CD14-positive monocyte (primary cell): ENCODE measurements around the gene KLLN. TPM values are rescaled to one million over a fixed set of nuclear protein-coding genes. Genes with fewer than 3 reads are reported as not detected.

Experiments used
- DNase-seq, 3 donors: peaks; one replicate each; pipeline ENCODE4 v3.0.0-alpha.2; 2011 to 2022
- H2AFZ ChIP-seq: 2 replicates; pipeline ENCODE4 v1.6.0; 2012; ENCODE audit warnings: mild to moderate bottlenecking, low read depth, low read length, inconsistent platforms; ENCODE audit not compliant: insufficient read depth, poor library complexity, severe bottlenecking
- H3K27ac ChIP-seq, 2 donors: 1 replicate in 1 of 2; 2 replicates in 1 of 2; pipeline ENCODE4 v1.5.1; 2012 to 2013; ENCODE audit warnings: low read length in 2 of 2, control low read depth in 1 of 2, inconsistent platforms in 1 of 2, low read depth in 1 of 2, mild to moderate bottlenecking in 1 of 2
- H3K27me3 ChIP-seq, 2 donors: one replicate each; pipeline versions ENCODE4 v1.6.0 to v1.6.1; 2011 to 2013; ENCODE audit warnings: low read length in 2 of 2; ENCODE audit not compliant: control insufficient read depth in 2 of 2, insufficient read depth in 2 of 2
- H3K36me3 ChIP-seq, 2 donors: replicated peaks in 1 of 2; 1 replicate in 1 of 2; 2 replicates in 1 of 2; pipeline versions ENCODE4 v1.5.1 to v1.6.1; 2012 to 2013; ENCODE audit warnings: low read length in 2 of 2, control low read depth in 1 of 2, inconsistent platforms in 1 of 2, mild to moderate bottlenecking in 1 of 2; ENCODE audit not compliant: insufficient read depth in 2 of 2, control insufficient read depth in 1 of 2
- H3K4me1 ChIP-seq, 2 donors: 1 replicate in 1 of 2; 2 replicates in 1 of 2; pipeline versions ENCODE4 v1.5.1 to v1.6.1; 2012 to 2013; ENCODE audit warnings: low read length in 2 of 2, control low read depth in 1 of 2, inconsistent platforms in 1 of 2, mild to moderate bottlenecking in 1 of 2, moderate library complexity in 1 of 2; ENCODE audit not compliant: insufficient read depth in 2 of 2, control insufficient read depth in 1 of 2
- H3K4me2 ChIP-seq: replicated peaks from 2 replicates; pipeline ENCODE3; 2012; ENCODE audit warnings: low read length, moderate library complexity, mild to moderate bottlenecking; ENCODE audit not compliant: poor library complexity, severe bottlenecking; ENCODE audit errors: extremely low read depth
- H3K4me3 ChIP-seq, 3 experiments: fragments of 200-600 bp in 1 of 3; sonication (generic) in 1 of 3; replicated peaks in 1 of 3; 1 replicate in 2 of 3; 2 replicates in 1 of 3; pipeline ENCODE4 v1.5.1; 2011 to 2013; ENCODE audit warnings: low read length in 3 of 3, mild to moderate bottlenecking in 3 of 3, control low read depth in 2 of 3, low read depth in 2 of 3, inconsistent platforms in 1 of 3, moderate library complexity in 1 of 3
- H3K79me2 ChIP-seq: 2 replicates; pipeline ENCODE4 v1.6.0; 2012; ENCODE audit warnings: mild to moderate bottlenecking, control low read depth, inconsistent platforms, low read length, moderate library complexity; ENCODE audit not compliant: insufficient read depth
- H3K9ac ChIP-seq: 2 replicates; pipeline ENCODE4 v1.6.0; 2017; ENCODE audit warnings: low read length, mild to moderate bottlenecking; ENCODE audit not compliant: insufficient read depth, poor library complexity, severe bottlenecking
- H3K9me3 ChIP-seq, 2 donors: replicated peaks in 1 of 2; 1 replicate in 1 of 2; 2 replicates in 1 of 2; pipeline versions ENCODE4 v1.5.1 to v1.6.1; 2012 to 2013; ENCODE audit warnings: low read length in 2 of 2, control low read depth in 1 of 2; ENCODE audit not compliant: control insufficient read depth in 1 of 2, insufficient read depth in 1 of 2
- H4K20me1 ChIP-seq: 2 replicates; pipeline ENCODE4 v1.6.0; 2012; ENCODE audit warnings: mild to moderate bottlenecking, low read length, control low read depth, moderate library complexity; ENCODE audit not compliant: insufficient read depth
- H3K27ac Mint-ChIP-seq, 7 donors: one replicate each; pipeline ENCODE4 v1.8.0; 2020; ENCODE audit warnings: mild to moderate bottlenecking in 7 of 7, mixed read lengths in 7 of 7, moderate library complexity in 6 of 7, inconsistent platforms in 2 of 7
- H3K27me3 Mint-ChIP-seq, 3 donors: one replicate each; pipeline ENCODE4 v1.8.0; 2021 to 2022; ENCODE audit warnings: low read depth in 3 of 3, mild to moderate bottlenecking in 3 of 3, mixed read lengths in 3 of 3, moderate library complexity in 3 of 3, inconsistent platforms in 1 of 3
- H3K36me3 Mint-ChIP-seq, 2 donors: one replicate each; pipeline ENCODE4 v1.8.0; 2020; ENCODE audit warnings: mixed read lengths in 2 of 2, inconsistent platforms in 1 of 2, mild to moderate bottlenecking in 1 of 2
- H3K4me1 Mint-ChIP-seq: one replicate; pipeline ENCODE4 v1.8.0; 2020; ENCODE audit warnings: mild to moderate bottlenecking, mixed read lengths
- H3K4me3 Mint-ChIP-seq, 2 donors: one replicate each; pipeline ENCODE4 v1.8.0; 2020; ENCODE audit warnings: mild to moderate bottlenecking in 2 of 2, mixed read lengths in 2 of 2, moderate library complexity in 1 of 2
- H3K9me3 Mint-ChIP-seq, 7 donors: one replicate each; pipeline ENCODE4 v1.8.0; 2020 to 2022; ENCODE audit warnings: mixed read lengths in 7 of 7, mild to moderate bottlenecking in 6 of 7, moderate library complexity in 6 of 7, inconsistent platforms in 2 of 7
- CTCF ChIP-seq: fragments of 200-600 bp; IDR thresholded peaks from one replicate; pipeline ENCODE4 v1.8.0; 2022; ENCODE audit warnings: antibody characterized with exemption, mild to moderate bottlenecking
- WGBS: methylation state at CpG from one replicate; pipeline ENCODE4 v1.1.5; 2013; ENCODE audit warnings: missing lambda C conversion rate; ENCODE audit not compliant: insufficient coverage; 5-methylcytosine and 5-hydroxymethylcytosine counted together
- intact Hi-C, 2 donors: fragments of 100-400 bp; cut with micrococcal nuclease; formaldehyde crosslinking; loops; one replicate each; pipeline versions ENCODE4 v1.15.0 to v1.15.1; 2023
- polyA plus RNA-seq, 3 donors: library from polyadenylated mRNA; depleted of rRNA in 1 of 3; unstranded in 2 of 3; stranded (reverse) in 1 of 3; fragments of 300-500 nt in 2 of 3; fragments of >200 nt in 1 of 3; fragmentation: Illumina TruSeq in 2 of 3; gene quantifications; 1 replicate in 2 of 3; 2 replicates in 1 of 3; pipeline ENCODE4 v1.2.3, GENCODE V29; 2012 to 2021

The KLLN gene
- polyA plus RNA-seq, 3 donors, result 0.11 to 0.23 (median 0.12) TPM

GRCh38 chr10:87852089-87852488, 11.2 kb downstream of the KLLN start:
- Histone ChIP-seq H3K4me2 (no peak overlapping the region), H3K4me3 (no peak overlapping the region), H3K4me1 (peaks cover 0 to 6% of the 10 kb centered on the region in 2 donors), H3K36me3 (no peaks in the 10 kb centered on the region), H2AFZ (no peak overlapping the region), H3K79me2 (no peaks in the 10 kb centered on the region), H3K27ac (no peak overlapping the region), H3K9me3 (no peaks in the 10 kb centered on the region), H4K20me1 (no peaks in the 10 kb centered on the region), H3K9ac (no peak overlapping the region), H3K27me3 (no peaks in the 10 kb centered on the region)
- Mint-ChIP-seq H3K4me1 (peaks cover 8% of the 10 kb centered on the region), H3K27me3 (no peaks in the 10 kb centered on the region), H3K9me3 (peaks cover 0 to 5% (median 0%) of the 10 kb centered on the region in 7 donors), H3K36me3 (no peaks in the 10 kb centered on the region), H3K4me3 (no peak overlapping the region), H3K27ac (no peak overlapping the region)
- no peak for TF ChIP-seq CTCF
- intact Hi-C loops, result no loop called here
- WGBS, result no CpG with 5 or more reads among the region's 1 CpG
- no peak for DNase-seq

GRCh38 chr10:87850742-87851205, 12.6 kb downstream of the KLLN start:
- no peak overlapping the region for H3K4me3 ChIP-seq
- H3K27me3 ChIP-seq, result no peaks in the 10 kb centered on the region
- H3K4me2 ChIP-seq, result peak overlapping the region; percentile 9
- intact Hi-C loops, result no loop called here
- no peak overlapping the region for H3K27ac ChIP-seq
- no peaks in the 10 kb centered on the region for H3K79me2 ChIP-seq
- peak; percentile 27 to 43 (median 38) for DNase-seq
- Mint-ChIP-seq H3K4me1 (peaks cover 10% of the 10 kb centered on the region), H3K27me3 (peaks cover 0 to 1% (median 0%) of the 10 kb centered on the region in 3 donors), H3K27ac (no peak overlapping the region), H3K4me3 (no peak overlapping the region), H3K36me3 (no peaks in the 10 kb centered on the region), H3K9me3 (no peaks in the 10 kb centered on the region)
- no peak overlapping the region for H3K9ac ChIP-seq
- peaks cover 0 to 6% of the 10 kb centered on the region in 2 donors for H3K4me1 ChIP-seq
- H3K36me3 ChIP-seq, result no peaks in the 10 kb centered on the region
- H3K9me3 ChIP-seq, result no peaks in the 10 kb centered on the region
- TF ChIP-seq CTCF, result no peak
- no peaks in the 10 kb centered on the region for H4K20me1 ChIP-seq
- peak overlapping the region; percentile 52 for H2AFZ ChIP-seq
- WGBS, result 0% methylated on average over 1 of the region's 5 CpGs
